Common myeloid progenitor, CD34-positive (primary cell): ENCODE data around the gene CFAP161.

Experiments used
- CTCF ChIA-PET: fragments of 350-600 bp; sonication (Branson Sonifier 250); formaldehyde crosslinking; loops from one replicate; lab custom pipeline; 2021; ENCODE audit warnings: antibody characterized with exemption; lab: Charles Lee
- POLR2A ChIA-PET: fragments of 350-600 bp; sonication (Branson Sonifier 250); formaldehyde crosslinking; loops from one replicate; lab custom pipeline; 2021; ENCODE audit warnings: antibody characterized with exemption; lab: Charles Lee
- DNase-seq, 3 donors: peaks; one replicate each; pipeline versions ENCODE4 v3.0.0 to v3.0.0-alpha.2; 2013
- H3K27ac ChIP-seq, 2 experiments: 1 replicate in 1 of 2; 2 replicates in 1 of 2; pipeline ENCODE4 v1.7.0; 2013; ENCODE audit warnings: inconsistent platforms in 2 of 2, low read length in 2 of 2, mild to moderate bottlenecking in 2 of 2, low read depth in 1 of 2, moderate library complexity in 1 of 2; ENCODE audit not compliant: severe bottlenecking in 2 of 2, insufficient read depth in 1 of 2, poor library complexity in 1 of 2
- H3K27me3 ChIP-seq, 5 experiments: replicated peaks in 2 of 5; 1 replicate in 3 of 5; 2 replicates in 2 of 5; pipeline versions ENCODE4 v1.6.1 to v1.7.0; 2013; ENCODE audit warnings: low read length in 4 of 5, mild to moderate bottlenecking in 2 of 5, moderate library complexity in 2 of 5, inconsistent platforms in 1 of 5; ENCODE audit not compliant: insufficient read depth in 5 of 5, control insufficient read depth in 4 of 5
- H3K36me3 ChIP-seq, 4 experiments: 1 replicate in 2 of 4; 2 replicates in 2 of 4; pipeline versions ENCODE4 v1.6.1 to v1.7.0; 2013; ENCODE audit warnings: low read length in 3 of 4, control low read depth in 1 of 4, mild to moderate bottlenecking in 1 of 4; ENCODE audit not compliant: control insufficient read depth in 4 of 4, insufficient read depth in 4 of 4
- H3K4me1 ChIP-seq, 4 experiments: 1 replicate in 3 of 4; 2 replicates in 1 of 4; pipeline versions ENCODE4 v1.6.1 to v1.7.1; 2013; ENCODE audit warnings: low read length in 3 of 4, mild to moderate bottlenecking in 3 of 4, control low read depth in 1 of 4, inconsistent platforms in 1 of 4, moderate library complexity in 1 of 4; ENCODE audit not compliant: control insufficient read depth in 4 of 4, insufficient read depth in 4 of 4; ENCODE audit errors: control extremely low read depth in 1 of 4
- H3K4me3 ChIP-seq, 7 experiments: 1 replicate in 4 of 7; 2 replicates in 3 of 7; pipeline versions ENCODE4 v1.5.1 to v1.7.0; 2013; ENCODE audit warnings: mild to moderate bottlenecking in 7 of 7, low read length in 6 of 7, moderate library complexity in 6 of 7, inconsistent platforms in 2 of 7, low read depth in 2 of 7, control low read depth in 1 of 7; ENCODE audit not compliant: insufficient read depth in 4 of 7, control insufficient read depth in 1 of 7; ENCODE audit errors: extremely low read depth in 1 of 7
- H3K9me3 ChIP-seq, 5 experiments: 1 replicate in 4 of 5; 2 replicates in 1 of 5; pipeline versions ENCODE4 v1.6.1 to v1.7.1; 2013; ENCODE audit warnings: low read length in 4 of 5, mild to moderate bottlenecking in 2 of 5, inconsistent platforms in 1 of 5, low read depth in 1 of 5, moderate library complexity in 1 of 5; ENCODE audit not compliant: control insufficient read depth in 4 of 5, insufficient read depth in 2 of 5; ENCODE audit errors: control extremely low read depth in 1 of 5
- WGBS: methylation state at CpG from one replicate; pipeline ENCODE4 v1.1.5; 2013; ENCODE audit not compliant: insufficient coverage; 5-methylcytosine and 5-hydroxymethylcytosine counted together

Gene CFAP161

GRCh38 chr15:81105545-81105944 lies 28.5 kb upstream of the CFAP161 start:
- no peak overlapping the region for H3K4me3 ChIP-seq
- no peaks in the 10 kb centered on the region for H3K9me3 ChIP-seq
- DNase-seq = no peak
- H3K27ac ChIP-seq = no peak overlapping the region
- CTCF ChIA-PET = interaction anchor here (1.0 to 5.6 kb wide), 8 partner anchors 10 to 161 kb away, joined by 3 to 98 read pairs (median 4); partner anchors contain the start of gene TLNRD1
- no peaks in the 10 kb centered on the region for H3K36me3 ChIP-seq
- H3K27me3 ChIP-seq = no peaks in the 10 kb centered on the region
- 96% methylated on average over 4 of the region's 4 CpGs for WGBS
- H3K4me1 ChIP-seq = no peaks in the 10 kb centered on the region
- POLR2A ChIA-PET = interaction anchor here (0.5 kb wide), 1 partner anchor 157 kb away, joined by 4 read pairs; no protein-coding TSS in a partner anchor

- Histone ChIP-seq H3K4me1 (peaks cover 0 to 1% (median 0%) of the 10 kb centered on the region in 4 experiments), H3K4me3 (no peak overlapping the region), H3K27ac (no peak overlapping the region), H3K9me3 (no peaks in the 10 kb centered on the region), H3K27me3 (peaks cover 0 to 3% (median 0%) of the 10 kb centered on the region in 5 experiments), H3K36me3 (no peaks in the 10 kb centered on the region)
- 32% methylated on average over 4 of the region's 6 CpGs for WGBS
- peak; percentile 52 to 69 (median 59) for DNase-seq
- ChIA-PET CTCF (interaction anchor here (0.7 to 5.6 kb wide), 9 partner anchors 9 to 160 kb away, joined by 3 to 98 read pairs (median 4); no protein-coding TSS in a partner anchor), POLR2A (interaction anchor here (0.6 to 0.9 kb wide), 2 partner anchors 126 to 159 kb away, joined by 3 read pairs; no protein-coding TSS in a partner anchor)
These were observed 27.5 kb upstream of the CFAP161 start for GRCh38 chr15:81106560-81106959.

GRCh38 chr15:81107889-81108288 lies 26.2 kb upstream of the CFAP161 start:
- Histone ChIP-seq H3K9me3 (no peaks in the 10 kb centered on the region), H3K27me3 (peaks cover 0 to 3% (median 0%) of the 10 kb centered on the region in 5 experiments), H3K36me3 (no peaks in the 10 kb centered on the region), H3K4me1 (peaks cover 0 to 2% (median 0%) of the 10 kb centered on the region in 4 experiments), H3K27ac (no peak overlapping the region), H3K4me3 (no peak overlapping the region)
- 87% methylated on average over 4 of the region's 4 CpGs for WGBS
- POLR2A ChIA-PET = no interaction called here
- CTCF ChIA-PET = interaction anchor here (0.9 to 5.6 kb wide), 17 partner anchors 9 to 434 kb away, joined by 3 to 98 read pairs (median 4); no protein-coding TSS in a partner anchor
- no peak for DNase-seq

GRCh38 chr15:81108427-81108826 lies 25.6 kb upstream of the CFAP161 start:
- no peak overlapping the region for H3K4me3 ChIP-seq
- peaks cover 0 to 3% (median 0%) of the 10 kb centered on the region in 5 experiments for H3K27me3 ChIP-seq
- no peaks in the 10 kb centered on the region for H3K36me3 ChIP-seq
- H3K27ac ChIP-seq = no peak overlapping the region
- peaks cover 0 to 2% (median 0%) of the 10 kb centered on the region in 4 experiments for H3K4me1 ChIP-seq
- POLR2A ChIA-PET = no interaction called here
- H3K9me3 ChIP-seq = no peaks in the 10 kb centered on the region
- CTCF ChIA-PET = interaction anchor here (0.7 to 5.6 kb wide), 19 partner anchors 9 to 435 kb away, joined by 3 to 98 read pairs (median 4); no protein-coding TSS in a partner anchor
- no CpG with 5 or more reads among the region's 1 CpG for WGBS
- DNase-seq = peak in 2 of 3 donors; percentile 65 to 70

GRCh38 chr15:81111018-81111417 lies 23.1 kb upstream of the CFAP161 start:
- 79% methylated on average over 3 of the region's 4 CpGs for whole genome bisulfite sequencing

GRCh38 chr15:81111510-81112470 lies 22.3 kb upstream of the CFAP161 start:
- peaks cover 0 to 9% (median under 1%) of the 10 kb centered on the region in 4 experiments for H3K4me1 ChIP-seq
- CTCF ChIA-PET = interaction anchor here (1.0 to 2.7 kb wide), 3 partner anchors 45 to 154 kb away, joined by 5 to 11 read pairs (median 7); no protein-coding TSS in a partner anchor
- 60% methylated on average over 3 of the region's 6 CpGs for WGBS
- H3K27ac ChIP-seq = no peak overlapping the region
- DNase-seq = peak in 1 of 3 donors; percentile 40
- no peak overlapping the region for H3K4me3 ChIP-seq
- peaks cover 0 to 3% (median 2%) of the 10 kb centered on the region in 5 experiments for H3K27me3 ChIP-seq
- H3K9me3 ChIP-seq = no peaks in the 10 kb centered on the region
- H3K36me3 ChIP-seq = no peaks in the 10 kb centered on the region
- POLR2A ChIA-PET = no interaction called here

More at GRCh38 chr15:81111018-81111417, 23.1 kb upstream of the CFAP161 start:
- no peaks in the 10 kb centered on the region for H3K9me3 ChIP-seq
- H3K27me3 ChIP-seq = peaks cover 0 to 3% (median 0%) of the 10 kb centered on the region in 5 experiments
- no peaks in the 10 kb centered on the region for H3K36me3 ChIP-seq
- peaks cover 0 to 9% (median under 1%) of the 10 kb centered on the region in 4 experiments for H3K4me1 ChIP-seq
- POLR2A ChIA-PET = no interaction called here
- H3K27ac ChIP-seq = no peak overlapping the region
- no peak overlapping the region for H3K4me3 ChIP-seq
- CTCF ChIA-PET = interaction anchor here (1.9 to 2.7 kb wide), 2 partner anchors 45 to 155 kb away, joined by 7 to 11 read pairs; no protein-coding TSS in a partner anchor
- no peak for DNase-seq
